ENCODE measurements around the gene MYH11. TPM values are rescaled to one million over a fixed set of nuclear protein-coding genes. Genes with fewer than 3 reads are reported as not detected.

The MYH11 gene
- total RNA-seq, 2 donors from 2014 or later, result 0.09 to 0.29 TPM

DNA sequence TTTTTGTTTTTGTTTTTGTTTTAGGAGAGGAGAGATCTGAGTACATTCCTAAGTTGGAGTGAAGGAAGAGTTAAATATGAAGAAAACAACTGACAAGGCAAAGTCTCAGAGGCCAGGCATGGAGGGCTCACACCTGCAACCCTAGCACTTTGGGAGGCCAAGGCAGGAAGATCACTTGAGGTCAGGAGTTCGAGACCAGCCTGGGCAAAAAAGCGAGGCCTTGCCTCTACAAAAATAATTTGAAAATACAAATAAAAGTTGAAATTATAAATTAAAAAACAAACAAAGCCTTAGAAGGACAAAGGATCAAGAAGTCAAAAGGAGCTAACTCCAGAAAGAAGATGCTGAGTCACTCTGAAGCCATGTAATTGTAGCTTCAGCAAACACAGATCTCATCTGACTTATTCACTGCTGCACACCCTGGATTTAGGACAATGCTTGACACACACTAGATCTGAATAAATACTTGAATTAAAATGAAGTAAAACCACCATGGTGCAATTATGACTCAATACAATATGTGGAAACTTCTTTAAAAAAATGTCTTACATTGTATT lies 22.5 kb upstream of the MYH11 start:
- Mint-ChIP-seq H3K36me3 (ENCODE audit: low read depth) (peaks cover 48% of the 10 kb centered on the region), H3K4me1 (no peaks in the 10 kb centered on the region), H3K4me3 (no peak overlapping the region), H3K27me3 (ENCODE audit: insufficient read depth) (no peaks in the 10 kb centered on the region), H3K27ac (peak overlapping the region; percentile 37), H3K9me3 (no peaks in the 10 kb centered on the region)
- Histone ChIP-seq H3K27ac (ENCODE audit: low read depth, low read length) (no peak overlapping the region), H3K4me3 (ENCODE audit: low read length) (no peak overlapping the region), H3K4me1 (ENCODE audit: control insufficient read depth, insufficient read depth, low read length) (no peaks in the 10 kb centered on the region), H3K36me3 (ENCODE audit: control insufficient read depth, insufficient read depth, low read length) (peaks cover 62% of the 10 kb centered on the region), H3K9me3 (ENCODE audit: control insufficient read depth, low read length) (no peaks in the 10 kb centered on the region), H3K27me3 (ENCODE audit: control insufficient read depth, insufficient read depth, low read length, poor library complexity, severe bottlenecking) (no peaks in the 10 kb centered on the region), H3K9ac (ENCODE audit: extremely low read depth, low read length, poor library complexity, severe bottlenecking) (no peak overlapping the region)
- 96% methylated on average over 2 of the region's 2 CpGs; no CpG with 5 or more reads in 1 of the 2 experiments for WGBS, 2 experiments (ENCODE audit: insufficient coverage in 1 of 2, insufficient read length in 1 of 2)
- DNase-seq, result no peak
- TF ChIP-seq, protein P1, sequence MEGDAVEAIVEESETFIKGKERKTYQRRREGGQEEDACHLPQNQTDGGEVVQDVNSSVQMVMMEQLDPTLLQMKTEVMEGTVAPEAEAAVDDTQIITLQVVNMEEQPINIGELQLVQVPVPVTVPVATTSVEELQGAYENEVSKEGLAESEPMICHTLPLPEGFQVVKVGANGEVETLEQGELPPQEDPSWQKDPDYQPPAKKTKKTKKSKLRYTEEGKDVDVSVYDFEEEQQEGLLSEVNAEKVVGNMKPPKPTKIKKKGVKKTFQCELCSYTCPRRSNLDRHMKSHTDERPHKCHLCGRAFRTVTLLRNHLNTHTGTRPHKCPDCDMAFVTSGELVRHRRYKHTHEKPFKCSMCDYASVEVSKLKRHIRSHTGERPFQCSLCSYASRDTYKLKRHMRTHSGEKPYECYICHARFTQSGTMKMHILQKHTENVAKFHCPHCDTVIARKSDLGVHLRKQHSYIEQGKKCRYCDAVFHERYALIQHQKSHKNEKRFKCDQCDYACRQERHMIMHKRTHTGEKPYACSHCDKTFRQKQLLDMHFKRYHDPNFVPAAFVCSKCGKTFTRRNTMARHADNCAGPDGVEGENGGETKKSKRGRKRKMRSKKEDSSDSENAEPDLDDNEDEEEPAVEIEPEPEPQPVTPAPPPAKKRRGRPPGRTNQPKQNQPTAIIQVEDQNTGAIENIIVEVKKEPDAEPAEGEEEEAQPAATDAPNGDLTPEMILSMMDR (conservative IDR thresholded peaks at IDR 0.05), result no peak

DNA sequence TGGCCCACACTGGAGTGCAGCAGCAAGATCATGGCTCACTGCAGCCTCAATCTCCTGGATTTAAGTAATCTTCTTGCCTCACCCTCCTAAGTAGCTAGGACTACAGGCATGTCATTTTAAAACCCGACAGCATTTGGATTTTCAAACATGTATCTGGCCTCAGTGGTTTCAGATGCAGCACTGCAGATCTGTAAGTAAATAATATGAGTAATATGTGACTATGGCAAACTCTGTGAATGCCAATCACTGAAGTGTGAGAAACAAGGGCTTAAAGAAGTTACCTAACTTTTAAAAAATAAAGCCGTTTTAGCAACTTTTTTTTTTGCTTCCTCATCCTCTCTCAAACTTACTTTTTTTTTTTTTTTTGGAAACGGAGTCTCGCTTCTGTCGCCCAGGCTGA lies 19.7 kb upstream of the MYH11 start:
- Mint-ChIP-seq H3K36me3 (ENCODE audit: low read depth) (peaks cover 45% of the 10 kb centered on the region), H3K4me1 (no peaks in the 10 kb centered on the region), H3K4me3 (no peak overlapping the region), H3K27me3 (ENCODE audit: insufficient read depth) (no peaks in the 10 kb centered on the region), H3K9me3 (no peaks in the 10 kb centered on the region), H3K27ac (no peak overlapping the region)
- H3K9ac ChIP-seq (ENCODE audit: extremely low read depth, low read length, poor library complexity, severe bottlenecking), result no peak overlapping the region
- no peaks in the 10 kb centered on the region for H3K27me3 ChIP-seq (ENCODE audit: control insufficient read depth, insufficient read depth, low read length, poor library complexity, severe bottlenecking)
- H3K9me3 ChIP-seq (ENCODE audit: control insufficient read depth, low read length), result no peaks in the 10 kb centered on the region
- WGBS, 2 experiments (ENCODE audit: insufficient coverage in 1 of 2, insufficient read length in 1 of 2), result 91 to 92% methylated on average over 5 of the region's 5 CpGs
- peaks cover 64% of the 10 kb centered on the region for H3K36me3 ChIP-seq (ENCODE audit: control insufficient read depth, insufficient read depth, low read length)
- no peak overlapping the region for H3K4me3 ChIP-seq (ENCODE audit: low read length)
- no peak for DNase-seq
- no peaks in the 10 kb centered on the region for H3K4me1 ChIP-seq (ENCODE audit: control insufficient read depth, insufficient read depth, low read length)
- TF ChIP-seq, protein P1 (conservative IDR thresholded peaks at IDR 0.05), result no peak
- H3K27ac ChIP-seq (ENCODE audit: low read depth, low read length), result no peak overlapping the region

- peak; percentile 84 for DNase-seq
- Mint-ChIP-seq H3K9me3 (no peaks in the 10 kb centered on the region), H3K27me3 (ENCODE audit: insufficient read depth) (no peaks in the 10 kb centered on the region), H3K4me3 (no peak overlapping the region), H3K27ac (peak overlapping the region; percentile 82), H3K36me3 (ENCODE audit: low read depth) (peaks cover 48% of the 10 kb centered on the region), H3K4me1 (no peaks in the 10 kb centered on the region)
- Histone ChIP-seq H3K36me3 (ENCODE audit: control insufficient read depth, insufficient read depth, low read length) (peaks cover 64% of the 10 kb centered on the region), H3K9me3 (ENCODE audit: control insufficient read depth, low read length) (no peaks in the 10 kb centered on the region), H3K9ac (ENCODE audit: extremely low read depth, low read length, poor library complexity, severe bottlenecking) (no peak overlapping the region), H3K4me3 (ENCODE audit: low read length) (no peak overlapping the region), H3K27me3 (ENCODE audit: control insufficient read depth, insufficient read depth, low read length, poor library complexity, severe bottlenecking) (no peaks in the 10 kb centered on the region), H3K4me1 (ENCODE audit: control insufficient read depth, insufficient read depth, low read length) (no peaks in the 10 kb centered on the region), H3K27ac (ENCODE audit: low read depth, low read length) (no peak overlapping the region)
- 69 to 70% methylated on average over 4 to 7 of the region's 7 CpGs for WGBS, 2 experiments (ENCODE audit: insufficient coverage in 1 of 2, insufficient read length in 1 of 2)
- TF ChIP-seq, protein P1 (conservative IDR thresholded peaks at IDR 0.05), result peak; percentile 85
Observed at GRCh38 chr16:15874745-15875314, 18.0 kb upstream of the MYH11 start.
